Measurements from ENCODE around the gene CST1.
"Not testable (repeated sequence)": the region's sequence is repeated elsewhere in the genome, so short reads cannot be mapped to it uniquely, and the experiment has no call there.

The CST1 gene

DNA sequence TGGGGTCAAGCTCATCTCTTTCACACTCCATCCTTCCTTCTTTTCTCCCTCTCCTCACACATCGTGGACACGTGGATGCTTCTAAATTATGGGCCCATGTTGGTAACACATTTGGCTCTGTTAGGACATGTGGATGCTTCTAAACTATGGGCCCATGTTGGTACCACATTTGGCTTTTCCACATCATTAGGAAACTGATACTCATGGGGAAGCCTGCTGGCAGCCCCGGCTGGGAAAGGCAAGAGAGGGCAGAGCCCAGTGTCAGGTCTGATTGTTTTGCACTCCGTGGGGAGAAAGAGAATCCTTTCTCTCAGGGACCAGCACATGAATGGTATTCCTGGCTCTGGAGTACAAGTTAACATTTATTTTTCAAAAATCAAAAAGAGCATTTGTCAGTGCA, 4.0 kb upstream of the CST1 start:
- DNase-seq: no peak

DNA sequence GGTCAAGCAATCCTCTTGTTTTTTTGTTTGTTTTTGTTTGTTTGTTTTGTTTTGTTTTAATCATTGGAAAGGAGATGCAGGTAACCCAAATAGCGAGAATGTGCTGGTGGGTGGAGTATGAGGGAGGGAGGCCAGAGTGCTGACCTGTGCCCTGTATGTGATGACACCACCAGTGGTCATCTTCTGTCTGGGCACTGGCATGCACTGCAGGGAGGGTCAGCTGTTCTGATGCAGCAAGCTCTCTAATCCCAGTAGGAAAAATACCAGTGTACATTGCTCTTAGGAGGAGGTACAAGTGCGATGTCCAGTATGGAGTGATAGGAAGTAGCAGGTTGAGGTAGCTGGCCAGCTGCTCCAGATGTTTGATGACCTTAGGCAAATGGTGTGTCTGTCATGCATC, 2.9 kb upstream of the CST1 start:
- no peak for DNase-seq

DNA sequence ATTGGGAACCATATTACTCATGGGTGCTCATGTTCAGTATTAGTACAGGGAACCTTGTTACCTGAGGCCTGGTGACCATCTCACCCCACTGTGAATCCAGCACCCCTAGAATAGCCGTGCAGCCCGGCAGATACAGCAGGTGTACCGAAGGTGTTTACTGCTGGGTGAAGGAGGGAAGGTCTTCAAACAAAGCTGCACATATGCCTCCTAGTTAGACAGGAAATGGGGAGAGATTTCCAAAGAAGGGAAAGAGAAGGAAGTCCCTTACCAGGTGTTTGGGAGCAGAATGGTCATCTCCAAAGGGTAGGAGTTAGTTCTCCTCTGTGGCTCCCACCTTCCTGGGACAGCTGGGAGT, 2.4 kb upstream of the CST1 start:
- no peak for DNase-seq

DNA sequence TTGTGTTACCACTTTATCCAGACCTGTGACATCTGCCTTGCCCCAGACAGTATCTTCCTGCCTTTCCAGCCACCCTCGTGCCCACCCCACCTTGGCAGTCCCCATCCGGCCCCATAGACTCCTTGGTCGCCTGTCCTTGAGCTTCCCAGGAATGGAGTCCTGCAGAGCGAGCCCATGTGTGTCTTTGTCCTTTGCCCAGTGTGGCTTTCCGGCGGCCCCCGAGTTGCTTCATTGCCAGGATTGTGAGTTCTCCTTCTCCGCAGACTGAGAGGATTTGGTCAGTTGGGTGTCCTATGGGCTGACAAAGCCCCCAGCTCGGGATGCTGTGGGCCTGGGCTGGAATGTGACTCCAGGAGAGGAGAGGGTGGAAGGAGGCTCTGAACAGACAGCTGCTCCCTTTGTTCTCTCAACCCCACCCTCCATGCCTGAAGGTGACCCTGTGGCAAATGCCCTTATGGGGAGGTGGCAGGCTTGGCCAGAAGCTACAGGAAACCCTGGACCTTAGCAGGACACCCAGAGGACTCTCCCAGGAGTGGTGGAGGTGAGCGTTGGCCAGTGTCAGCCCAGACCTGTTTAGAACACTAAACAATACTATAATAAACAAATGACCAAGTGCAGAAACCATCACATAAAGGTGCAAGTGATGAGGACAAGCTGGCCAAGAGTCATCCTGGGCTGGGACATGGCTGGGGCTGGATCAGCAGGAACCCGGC, 1.9 kb upstream of the CST1 start:
- DNase-seq: no peak

DNA sequence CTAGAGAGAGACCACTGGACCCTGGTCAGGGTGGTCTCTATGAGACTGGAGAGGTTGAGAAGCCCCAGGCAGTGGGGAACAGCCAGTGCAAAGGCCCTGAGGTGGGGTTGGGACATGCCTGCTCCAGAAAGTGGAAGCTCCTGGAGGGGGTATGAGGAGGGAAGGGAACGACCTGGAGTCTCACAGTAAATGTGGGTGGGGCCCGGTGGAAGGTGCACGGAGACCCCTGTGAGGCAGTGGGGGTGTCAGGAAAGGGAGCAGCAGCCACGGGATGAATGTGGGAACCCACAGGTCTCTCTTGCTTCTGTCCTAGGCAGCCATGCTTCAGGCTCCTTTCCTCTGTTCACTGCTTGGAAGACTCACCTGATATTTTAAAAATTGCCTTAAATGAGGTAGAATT, 1.3 kb upstream of the CST1 start:
- DNase-seq: no peak

DNA sequence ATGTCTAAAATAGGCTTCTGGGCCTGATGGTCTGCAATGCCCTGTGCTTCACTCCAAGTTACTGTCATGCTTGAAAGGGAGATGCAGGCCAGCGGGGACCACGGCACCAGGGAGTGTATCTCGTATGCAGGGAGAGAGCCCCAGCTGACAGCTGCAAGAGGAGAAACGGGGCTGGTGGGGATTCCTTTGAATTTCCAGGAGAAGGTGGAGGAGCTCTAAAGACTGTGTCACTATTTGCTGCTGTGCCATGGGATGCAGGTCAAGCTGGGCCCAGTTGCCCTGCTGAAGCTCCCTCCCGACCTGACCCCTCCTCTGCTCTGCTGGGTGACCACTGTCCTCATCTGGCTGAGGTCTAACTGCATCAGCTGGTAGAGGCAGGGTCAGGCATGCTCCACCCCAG, 989 bp downstream of the CST1 start:
- no peak for DNase-seq

DNA sequence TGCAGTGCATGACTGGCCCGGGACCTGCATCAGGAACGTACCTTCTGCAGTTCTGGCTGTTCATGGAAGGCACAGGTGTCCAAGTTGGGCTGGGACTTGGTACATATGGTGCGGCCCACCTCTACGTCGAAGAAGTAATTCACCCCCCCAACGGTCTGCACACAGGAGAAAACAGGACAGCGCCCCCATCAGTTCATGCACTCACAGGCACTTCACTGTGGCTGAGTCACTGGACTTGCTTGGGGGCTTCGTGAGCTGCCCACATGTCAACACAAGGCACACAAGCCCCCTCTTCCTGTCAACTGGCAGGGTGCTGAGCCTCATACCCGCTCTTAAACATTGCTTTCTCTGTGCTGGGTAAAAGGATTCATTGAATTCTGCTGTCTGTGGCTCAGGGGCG, 1.8 kb downstream of the CST1 start:
- not testable (repeated sequence) for DNase-seq

DNA sequence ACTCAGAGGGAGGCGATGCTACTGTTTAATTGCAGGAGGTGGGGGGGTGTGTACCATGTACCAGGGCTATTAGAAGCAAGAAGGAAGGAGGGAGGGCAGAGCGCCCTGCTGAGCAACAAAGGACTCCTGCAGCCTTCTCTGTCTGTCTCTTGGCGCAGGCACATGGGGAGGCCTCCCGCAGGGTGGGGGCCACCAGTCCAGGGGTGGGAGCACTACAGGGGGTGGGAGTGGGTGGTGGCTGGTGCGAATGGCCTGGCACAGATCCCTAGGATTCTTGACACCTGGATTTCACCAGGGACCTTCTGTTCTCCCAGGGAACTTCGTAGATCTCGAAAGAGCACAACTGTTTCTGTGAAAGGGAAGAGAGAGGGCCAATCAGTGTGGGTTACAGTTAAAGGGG, 3.2 kb downstream of the CST1 start:
- not testable (repeated sequence) for DNase-seq

DNA sequence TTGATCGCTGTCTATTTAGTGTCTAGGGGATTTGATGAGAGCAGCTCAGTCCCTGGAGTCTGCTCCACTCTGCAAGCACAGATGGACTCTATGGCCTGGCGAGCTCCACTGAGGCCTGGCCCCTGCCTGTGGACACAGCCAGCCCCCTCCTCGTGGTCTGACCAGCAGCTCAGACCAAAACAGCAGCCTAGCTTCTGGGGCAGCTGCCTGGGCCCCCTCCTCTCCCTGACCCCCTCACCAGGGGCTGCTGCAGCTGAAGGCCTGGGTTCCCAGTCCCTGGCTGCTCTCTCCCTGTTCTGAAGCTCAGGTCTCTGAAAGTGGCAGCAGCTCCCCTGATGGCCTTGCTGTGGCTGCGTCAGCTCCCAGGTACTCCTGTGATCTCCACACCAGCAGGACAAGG, 3.6 kb downstream of the CST1 start:
- DNase-seq: not testable (repeated sequence)

DNA sequence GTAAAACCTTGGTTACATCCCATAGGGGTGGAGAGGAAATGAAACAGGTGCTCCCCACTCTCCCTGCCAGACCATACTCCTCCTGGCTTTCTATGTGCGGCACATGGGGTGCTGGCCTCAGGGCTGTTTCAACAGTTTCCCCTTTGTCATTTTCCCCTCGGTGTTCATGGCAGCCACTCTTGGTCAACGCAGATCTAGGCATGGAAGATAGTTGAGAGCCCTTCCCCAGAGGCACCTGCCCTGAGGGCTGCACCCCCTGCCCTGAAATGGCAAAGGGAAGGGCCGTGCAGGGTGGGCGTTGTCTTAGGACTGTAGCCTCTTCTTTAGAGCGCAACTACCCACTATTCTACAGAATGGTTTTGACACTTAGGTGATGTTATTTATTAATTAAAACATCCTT, 4.4 kb downstream of the CST1 start:
- no peak for DNase-seq

DNA sequence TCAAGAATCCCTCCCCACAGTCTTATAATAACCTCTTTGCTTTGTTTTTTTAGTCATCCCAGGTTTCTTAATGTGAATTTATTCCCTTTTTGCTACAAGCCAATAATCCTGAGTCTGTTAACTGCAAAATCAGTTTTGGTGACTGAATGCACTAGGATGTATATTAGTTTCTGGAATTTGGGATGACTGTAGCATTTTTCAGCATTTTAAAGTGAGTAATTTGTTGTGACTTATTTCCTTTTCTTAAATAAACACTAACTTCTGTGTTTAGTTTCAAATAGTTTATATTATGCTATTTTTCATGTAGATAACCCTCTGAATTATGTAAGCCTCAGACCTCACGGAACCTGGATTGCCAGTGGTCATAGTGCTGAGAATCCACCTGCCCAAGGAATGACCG, 5.5 kb downstream of the CST1 start:
- no peak for DNase-seq

DNA sequence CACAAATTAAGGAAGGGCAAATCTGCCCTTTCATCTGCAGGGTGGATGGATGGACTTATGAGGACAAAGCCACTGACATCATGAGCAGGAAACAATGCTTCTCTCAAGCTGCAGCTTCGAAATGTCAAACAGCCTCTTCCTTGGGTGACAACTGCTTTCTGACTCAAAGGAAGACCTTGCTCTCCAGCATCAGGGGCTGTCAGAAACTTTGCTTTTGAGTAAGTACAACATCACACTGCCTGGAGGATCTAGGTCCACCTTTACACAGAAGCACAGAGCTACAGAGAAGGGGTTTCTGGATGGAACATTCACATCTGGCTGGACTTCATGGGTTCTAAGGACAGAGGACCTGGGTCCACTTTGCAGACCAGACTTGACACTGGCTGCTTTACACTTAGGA, 5.9 kb downstream of the CST1 start:
- no peak for DNase-seq

DNA sequence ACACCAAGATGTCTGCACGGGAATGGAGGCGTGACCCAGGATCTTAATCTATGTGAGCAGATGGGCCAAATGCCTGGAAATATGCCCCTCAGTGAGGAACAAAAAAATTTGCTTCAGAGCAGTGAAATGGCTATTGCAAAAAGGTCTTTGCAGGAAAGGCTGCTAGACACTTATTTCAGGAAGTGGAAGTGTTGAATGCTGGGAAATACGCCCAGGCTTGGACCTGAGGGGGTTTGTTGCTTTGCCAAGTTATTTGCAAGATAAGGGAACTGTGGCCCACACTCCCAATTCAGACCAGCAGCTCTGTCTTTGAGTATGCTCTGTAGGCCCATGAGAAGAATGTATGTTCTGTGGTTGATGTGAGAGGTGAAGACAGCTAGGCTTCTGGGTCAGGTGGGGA, 15.3 kb downstream of the CST1 start:
- not testable (repeated sequence) for DNase-seq

DNA sequence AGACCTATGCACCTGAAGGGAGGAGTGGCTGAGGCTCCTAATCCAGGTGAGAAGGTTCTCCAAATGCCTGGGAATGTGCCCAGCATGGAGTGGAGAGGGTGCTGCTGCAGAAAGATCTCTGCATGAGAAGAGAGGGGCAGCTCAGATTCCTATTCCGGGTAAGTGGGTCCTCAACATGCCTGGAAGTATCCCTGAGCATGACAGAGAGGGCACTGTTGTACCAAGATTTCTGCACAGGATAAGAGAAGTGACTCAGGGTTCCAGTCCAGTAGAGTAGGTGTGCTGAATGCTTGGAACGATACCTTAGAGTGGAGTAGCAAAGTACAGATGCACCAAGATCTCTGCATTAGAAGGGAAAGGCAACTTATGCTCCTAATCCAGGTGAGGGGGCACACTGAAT, 15.8 kb downstream of the CST1 start:
- DNase-seq: not testable (repeated sequence)

DNA sequence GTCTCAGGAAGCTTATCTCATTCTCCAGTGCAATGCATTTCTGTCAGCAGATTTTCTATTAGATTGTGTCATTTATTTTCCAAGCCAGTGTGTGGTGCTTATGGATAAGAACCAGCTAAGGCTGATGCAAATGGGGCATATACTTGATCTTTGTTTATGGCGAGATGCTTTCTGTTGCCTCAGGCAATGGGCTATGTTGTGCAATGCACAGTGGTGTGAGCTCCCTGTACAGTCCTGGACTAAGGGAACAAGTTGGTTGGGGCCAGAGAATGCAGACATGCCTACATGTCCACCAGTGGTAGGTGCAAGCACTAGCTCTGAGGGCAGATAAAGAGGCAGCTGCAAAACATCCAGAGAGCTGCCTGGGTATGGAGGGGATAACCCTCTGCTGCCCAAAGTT, 16.3 kb downstream of the CST1 start:
- not testable (repeated sequence) for DNase-seq

DNA sequence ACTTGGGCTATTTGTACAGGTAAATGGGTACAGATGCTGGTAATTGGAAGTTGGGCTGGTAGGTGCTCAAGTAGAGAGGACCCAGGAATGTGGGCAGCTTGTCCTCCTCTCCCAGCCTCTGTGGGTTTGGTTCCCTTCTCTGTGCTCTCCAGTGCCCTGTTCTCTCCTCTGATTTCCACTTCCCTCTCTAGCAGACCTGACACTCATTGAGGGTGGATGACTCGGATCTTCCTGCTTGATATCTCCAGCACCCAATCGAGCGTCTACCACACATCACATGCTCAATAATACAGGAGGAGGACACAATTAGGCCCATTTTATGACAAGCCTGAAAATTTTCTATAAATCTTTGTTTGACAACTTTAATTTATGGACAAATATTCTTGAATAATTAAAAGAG, 23.7 kb downstream of the CST1 start:
- DNase-seq: no peak

DNA sequence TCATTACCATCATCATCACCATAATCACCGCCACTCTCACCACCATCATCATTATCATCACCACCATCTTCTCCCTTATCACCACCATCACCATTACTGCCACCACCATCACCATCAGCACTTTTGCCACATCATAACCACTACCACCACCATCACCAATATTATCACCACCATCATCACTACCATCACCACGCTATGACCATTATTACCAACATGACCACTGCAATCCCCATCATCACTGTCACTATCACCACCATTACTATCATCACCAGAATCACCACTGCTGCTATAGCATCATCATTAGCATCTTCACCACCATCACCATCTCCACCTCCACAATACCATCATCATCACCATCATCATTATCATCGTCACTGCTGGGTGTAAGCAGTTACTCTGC, 25.6 kb downstream of the CST1 start:
- no peak for DNase-seq

DNA sequence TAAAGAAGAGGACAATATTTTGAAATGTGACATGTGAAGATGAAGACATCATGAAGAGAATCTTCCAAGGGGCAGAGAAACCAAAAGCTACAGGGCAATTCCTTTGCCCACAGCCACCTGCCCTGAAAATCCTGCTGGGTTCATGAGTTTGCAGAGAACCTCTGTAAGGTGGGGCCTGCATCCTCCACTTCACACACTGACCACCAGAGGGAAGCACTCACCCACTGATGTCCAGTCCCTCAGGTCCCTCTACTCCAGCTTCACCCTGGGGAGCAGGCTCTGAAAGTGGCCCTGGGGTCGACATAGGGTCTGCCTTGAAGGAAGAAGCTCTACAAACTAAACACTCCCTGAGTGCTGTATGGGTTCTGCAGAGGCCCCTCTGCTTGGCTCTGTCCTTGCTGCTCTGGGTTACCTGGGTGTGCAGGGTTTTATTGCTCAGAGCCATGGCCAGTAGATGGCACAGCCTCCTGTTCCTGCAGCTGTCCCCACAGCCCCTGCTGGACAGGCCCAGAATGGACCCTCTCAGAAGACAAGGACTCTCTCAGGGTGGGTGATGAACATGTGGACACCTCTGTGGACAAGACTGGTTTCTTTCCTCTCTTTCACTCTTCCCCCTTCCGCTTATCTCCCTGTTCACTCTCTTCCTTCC, 27.0 kb downstream of the CST1 start:
- not testable (repeated sequence) for DNase-seq

DNA sequence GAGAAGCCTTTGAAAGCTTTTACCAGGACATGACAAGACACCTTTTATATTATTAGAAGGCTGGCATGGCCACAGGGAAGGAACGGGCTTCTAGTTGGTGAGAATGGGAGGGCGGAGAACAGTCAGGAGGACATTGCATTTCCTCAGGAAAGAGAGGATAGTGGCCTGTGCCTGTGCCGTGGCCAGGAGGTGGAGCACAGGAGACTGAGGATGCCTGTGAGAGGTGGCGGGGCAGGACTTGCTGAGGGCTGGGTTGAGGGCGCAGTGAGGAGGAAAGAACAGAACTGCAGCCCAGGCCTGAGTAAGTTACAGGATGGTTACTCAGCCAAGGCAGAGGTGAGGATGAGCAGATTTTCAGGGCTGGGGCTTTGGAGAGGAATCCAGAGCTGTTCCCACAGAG, 27.9 kb downstream of the CST1 start:
- DNase-seq: not testable (repeated sequence)

DNA sequence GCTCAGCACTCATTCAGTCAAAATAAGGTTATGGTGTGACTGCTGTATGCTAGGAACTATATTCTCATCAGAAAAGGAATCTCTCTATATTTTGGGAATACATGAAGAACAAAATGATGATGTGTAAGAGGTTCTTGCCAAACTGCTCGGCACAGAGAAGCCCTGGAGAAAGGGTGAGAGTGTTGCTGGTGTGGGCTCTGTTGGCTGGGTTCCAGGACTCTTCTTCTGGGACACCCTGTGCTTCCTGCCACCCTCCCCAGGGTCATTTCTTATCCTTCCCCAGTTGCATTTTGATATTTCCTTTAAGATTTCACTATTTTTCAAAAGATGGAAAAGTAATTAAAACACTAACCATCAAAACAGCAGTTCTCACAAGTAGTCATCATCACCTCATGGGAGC, 28.8 kb downstream of the CST1 start:
- no peak for DNase-seq

DNA sequence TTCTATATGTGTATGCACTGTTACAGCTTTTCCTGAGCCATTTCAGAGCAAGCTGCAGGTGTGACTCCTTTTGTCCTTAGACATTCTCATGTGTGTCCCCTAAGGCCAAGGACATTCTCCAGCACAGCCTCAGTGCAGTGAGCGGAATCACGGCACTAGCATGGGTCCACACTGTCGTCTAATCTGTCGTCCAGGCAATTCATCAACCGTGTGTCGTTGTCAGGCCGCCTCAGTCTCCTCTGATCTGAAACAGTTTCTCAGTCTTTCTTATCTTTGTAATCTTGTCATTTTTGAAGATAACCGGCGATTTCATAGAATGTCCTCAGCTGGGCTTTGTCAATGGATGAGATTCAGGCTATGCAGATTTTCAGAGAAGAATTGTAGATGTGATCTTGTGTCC, 31.4 kb downstream of the CST1 start:
- DNase-seq: not testable (repeated sequence)

DNA sequence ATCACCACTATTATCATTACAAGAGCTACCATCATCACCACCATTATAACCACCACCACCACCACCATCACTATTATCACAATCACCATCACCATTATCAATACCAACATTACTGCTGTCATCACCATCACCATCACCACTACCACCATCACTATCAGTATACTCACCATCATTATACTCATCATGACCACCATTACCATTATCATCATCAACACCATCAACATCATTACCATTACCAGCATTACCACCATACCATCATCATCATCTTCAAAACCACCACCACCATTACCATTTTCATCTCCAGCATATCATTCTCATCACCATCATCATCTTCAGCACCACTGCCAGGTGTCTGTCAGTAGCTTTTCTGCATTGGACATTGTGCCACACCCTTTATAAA, 39.0 kb downstream of the CST1 start:
- not testable (repeated sequence) for DNase-seq

DNA sequence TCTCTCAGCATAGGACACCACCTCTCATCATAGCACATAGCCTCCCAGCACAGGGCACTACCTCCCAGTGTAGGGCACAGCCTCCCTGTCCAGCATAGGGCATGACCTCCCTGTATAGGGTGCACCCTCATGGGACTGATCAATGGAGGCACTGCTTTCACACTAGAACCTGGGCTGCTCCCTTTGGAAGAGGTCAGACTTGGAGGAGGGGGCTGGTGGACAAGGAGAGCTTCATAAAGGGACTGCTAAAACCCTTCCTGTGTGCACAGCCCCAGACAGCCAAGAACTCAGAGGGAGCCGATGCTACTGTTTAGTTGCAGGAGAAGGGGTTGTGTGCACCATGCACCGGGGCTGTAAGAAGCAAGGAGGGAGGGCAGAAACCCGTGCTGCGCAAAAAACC, 40.0 kb downstream of the CST1 start:
- no peak for DNase-seq

DNA sequence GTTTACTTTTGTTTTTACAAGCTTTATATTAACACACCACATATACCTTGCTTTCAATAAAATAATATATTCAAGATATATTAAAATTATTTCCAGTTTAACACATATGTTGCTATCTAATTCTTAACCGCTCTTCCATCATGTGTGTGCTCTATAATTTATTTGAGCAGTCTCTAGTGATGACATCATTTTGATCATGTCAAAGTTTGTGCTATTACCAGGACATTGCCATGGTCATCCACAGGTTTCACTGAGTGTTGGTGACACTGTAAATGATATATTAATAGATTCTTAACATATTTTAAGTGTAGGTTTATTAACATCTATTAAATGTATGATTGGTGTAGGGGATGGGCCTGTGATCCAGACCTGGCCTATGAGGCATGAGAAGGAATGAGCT, 44.8 kb downstream of the CST1 start:
- DNase-seq: no peak

DNA sequence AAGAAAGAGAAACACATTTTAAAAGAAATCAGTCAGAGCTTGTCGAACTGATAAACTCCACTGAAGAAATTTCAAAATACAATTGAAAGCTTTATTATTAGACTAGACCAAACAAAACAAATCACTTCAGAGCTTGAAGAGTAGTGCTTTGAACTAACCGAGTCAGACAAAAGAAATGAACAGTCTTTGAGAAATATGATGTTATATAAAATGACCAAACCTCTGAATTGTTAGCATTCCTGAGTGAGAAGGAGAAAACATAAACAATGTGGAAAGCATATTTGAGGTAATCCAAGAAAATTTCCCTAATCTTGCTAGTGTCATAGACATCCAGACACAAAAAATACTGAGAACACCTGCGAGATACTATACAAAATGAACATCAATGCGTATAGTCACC, 48.7 kb downstream of the CST1 start:
- DNase-seq: no peak
